ENCODE results near the gene GRK5.

GRCh38 chr10:119251315-119251708 is 43.9 kb downstream of the GRK5 start:
- TF ChIP-seq CTCF (IDR thresholded peaks at IDR 0.05) (no peak), ZFX (IDR thresholded peaks at IDR 0.05; ENCODE audit: borderline replicate concordance) (no peak)
